ENCODE results near the gene NIPAL3.
"Not testable (repeated sequence)": the region's sequence is repeated elsewhere in the genome, so short reads cannot be mapped to it uniquely, and the experiment has no call there.

The NIPAL3 gene

GRCh38 chr1:24493785-24494184 lies 78.2 kb downstream of the NIPAL3 start:
- DNase-seq, result no peak

- DNase-seq, result no peak
These were observed 83.0 kb downstream of the NIPAL3 start for GRCh38 chr1:24498589-24498988.

GRCh38 chr1:24500448-24501048 lies 84.9 kb downstream of the NIPAL3 start:
- no peak for DNase-seq

DNA sequence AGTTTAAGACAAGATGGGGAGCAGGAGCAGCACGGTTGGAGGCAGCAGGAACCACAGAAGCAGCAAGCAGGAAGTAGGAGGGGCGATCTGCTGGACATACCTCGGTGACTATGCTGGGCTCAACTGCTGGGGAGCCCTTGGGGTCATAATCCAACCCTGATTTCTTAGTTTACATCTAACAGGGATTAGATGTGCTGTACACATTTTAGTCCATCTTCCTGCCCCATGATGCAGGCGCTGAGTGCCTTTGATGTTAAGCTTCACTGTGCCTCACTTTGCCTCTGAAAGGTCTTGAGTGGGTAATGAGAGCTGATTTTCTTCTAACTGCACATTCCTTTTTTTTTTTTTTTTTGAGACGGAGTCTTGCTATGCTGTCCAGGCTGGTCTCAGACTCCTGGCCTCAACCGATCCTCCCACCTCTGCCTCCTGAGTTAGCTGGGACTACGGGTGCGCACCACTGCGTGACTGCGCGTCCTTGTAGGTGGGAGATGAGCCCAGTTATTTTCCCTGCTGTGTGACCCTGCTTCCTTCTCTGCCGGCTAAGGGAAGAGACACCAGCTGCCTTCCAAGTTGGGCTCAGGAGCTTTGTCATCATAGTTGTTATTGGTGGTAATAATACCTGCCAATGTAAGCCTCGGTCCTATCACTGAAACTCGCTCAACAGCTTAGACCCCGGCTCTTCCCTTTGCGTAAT lies 85.9 kb downstream of the NIPAL3 start:
- no peak for DNase-seq

DNA sequence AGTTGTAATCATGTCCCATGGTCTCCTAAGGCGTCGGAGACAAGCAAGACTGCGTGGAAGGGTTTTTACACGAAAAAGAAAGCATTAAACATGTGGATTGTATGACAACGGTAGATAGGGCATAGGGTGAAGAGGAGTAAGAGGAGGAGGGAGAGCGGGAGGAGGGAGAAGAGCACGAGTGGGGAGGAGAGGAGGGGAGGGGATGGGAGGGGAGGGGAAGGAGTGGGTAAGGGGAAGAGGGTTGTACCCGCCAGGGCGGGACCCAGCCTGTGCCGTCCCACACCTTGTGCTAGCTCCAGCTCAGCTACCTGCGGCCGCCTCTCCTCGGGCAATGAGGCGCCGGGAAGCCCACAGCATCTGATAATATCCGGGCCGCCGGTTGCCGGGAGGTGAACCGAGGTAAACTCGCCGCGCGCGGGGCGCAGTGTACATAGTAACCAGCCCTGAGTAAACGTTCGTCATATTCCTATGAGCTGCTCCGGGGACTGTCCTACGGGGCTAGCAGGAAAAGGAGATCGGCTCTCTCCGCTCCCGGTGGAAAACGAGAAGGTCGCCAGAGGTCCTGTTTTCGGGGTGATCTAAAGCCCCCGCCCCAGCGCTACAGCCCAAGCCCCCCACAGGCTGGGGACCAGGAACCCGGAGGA lies 86.6 kb downstream of the NIPAL3 start:
- peak; percentile 65 for DNase-seq

DNA sequence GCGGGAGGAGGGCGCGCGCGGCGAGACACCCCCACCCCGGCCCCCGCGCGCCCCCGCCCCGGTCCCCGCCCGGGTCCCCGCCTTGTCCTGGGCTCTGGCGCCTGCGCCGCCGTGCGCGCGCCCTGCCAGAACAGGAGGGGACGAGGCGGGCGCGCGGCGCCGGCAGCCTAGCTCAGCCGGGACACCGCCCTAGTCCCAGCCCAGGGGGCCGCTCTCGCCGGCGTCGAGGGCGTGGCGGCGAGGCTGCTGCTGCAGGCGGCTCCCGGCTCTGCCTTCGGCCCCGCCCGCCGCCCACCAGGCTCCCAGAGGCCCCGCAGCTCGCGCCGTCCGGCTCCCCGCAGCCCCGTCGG lies 87.1 kb downstream of the NIPAL3 start, which contains the start of gene RCAN3:
Gene RCAN3, plus strand, starts transcription at position 128 of the 350 bp plus-strand sequence. CDS start 11,537 bp downstream, outside the sequence.
- peak; percentile 68 for DNase-seq

GRCh38 chr1:24503059-24503751 lies 87.6 kb downstream of the NIPAL3 start:
- no peak for DNase-seq

DNA sequence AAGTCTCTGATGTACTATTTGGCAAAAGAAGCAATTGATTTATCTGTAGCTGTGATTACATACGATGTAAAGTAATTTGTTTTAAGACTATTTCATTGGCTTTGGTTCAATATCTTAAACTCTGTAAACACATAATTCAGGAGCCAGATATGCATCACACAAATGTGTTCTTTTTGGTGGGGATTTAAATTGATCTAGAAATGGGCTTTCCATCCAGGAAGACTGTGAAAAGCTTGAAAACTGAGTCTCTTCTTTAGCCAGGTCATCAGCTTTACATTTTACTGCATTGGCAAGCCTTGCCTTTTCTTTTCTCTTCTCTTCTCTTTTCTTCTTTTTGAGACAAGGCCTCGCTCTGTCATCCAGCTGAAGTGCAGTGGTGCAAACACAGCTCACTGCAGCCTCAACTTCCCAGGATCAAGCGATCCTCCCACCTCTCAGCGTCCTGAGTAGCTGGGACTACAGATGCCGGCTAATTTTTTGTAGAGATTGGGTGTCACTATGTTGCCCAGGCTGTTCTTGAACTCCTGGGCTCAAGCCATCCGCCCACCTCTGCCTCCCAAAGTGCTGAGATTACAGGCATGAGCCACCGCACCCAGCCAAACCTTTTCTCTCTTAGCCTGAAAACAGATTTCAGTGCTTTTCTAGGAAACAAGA lies 88.4 kb downstream of the NIPAL3 start:
- DNase-seq, result no peak

- no peak for DNase-seq
These were observed 89.0 kb downstream of the NIPAL3 start for GRCh38 chr1:24504560-24504959.

- DNase-seq, result no peak
These were observed 90.2 kb downstream of the NIPAL3 start for GRCh38 chr1:24505816-24506215.

- DNase-seq, result no peak
These were observed 91.2 kb downstream of the NIPAL3 start for GRCh38 chr1:24506691-24507381.

GRCh38 chr1:24507405-24507804 lies 91.8 kb downstream of the NIPAL3 start:
- no peak for DNase-seq

DNA sequence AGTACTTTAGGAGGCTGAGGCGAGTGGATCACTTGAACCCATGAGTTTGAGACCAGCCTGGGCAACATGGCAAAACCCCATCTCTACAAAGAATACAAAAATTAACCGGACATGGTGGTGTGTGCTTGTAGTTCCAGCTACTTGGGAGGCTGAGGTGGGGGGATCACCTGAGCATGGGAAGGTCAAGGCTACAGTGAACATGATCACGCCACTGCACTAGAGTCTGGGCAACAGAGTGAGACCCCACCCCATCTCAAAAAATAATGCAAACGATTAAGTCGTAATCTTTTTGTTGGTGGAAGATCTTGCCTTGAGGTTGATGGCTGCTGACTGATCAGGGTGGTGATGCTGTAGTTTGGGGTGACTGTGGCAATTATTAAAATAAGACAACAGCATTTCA lies 93.3 kb downstream of the NIPAL3 start:
- DNase-seq, result no peak

DNA sequence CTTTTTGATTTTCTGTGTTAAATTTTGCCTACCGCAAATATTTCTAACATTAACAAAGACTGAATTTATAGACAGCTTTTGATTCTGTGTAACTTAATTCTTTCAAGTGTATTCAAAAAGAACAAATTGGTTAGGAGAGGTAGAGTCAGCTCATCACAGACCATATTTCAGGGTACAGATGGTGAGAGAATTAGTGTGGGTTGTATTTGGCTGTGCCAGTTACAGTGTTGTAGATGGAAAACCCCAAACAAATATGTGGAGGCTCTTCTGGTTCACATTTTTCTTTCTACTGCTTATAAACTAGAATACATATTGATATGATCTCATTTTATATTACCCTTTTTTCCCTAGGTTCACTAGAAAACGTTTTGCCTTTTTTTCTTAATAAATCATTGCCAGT lies 98.1 kb downstream of the NIPAL3 start:
- no peak for DNase-seq

DNA sequence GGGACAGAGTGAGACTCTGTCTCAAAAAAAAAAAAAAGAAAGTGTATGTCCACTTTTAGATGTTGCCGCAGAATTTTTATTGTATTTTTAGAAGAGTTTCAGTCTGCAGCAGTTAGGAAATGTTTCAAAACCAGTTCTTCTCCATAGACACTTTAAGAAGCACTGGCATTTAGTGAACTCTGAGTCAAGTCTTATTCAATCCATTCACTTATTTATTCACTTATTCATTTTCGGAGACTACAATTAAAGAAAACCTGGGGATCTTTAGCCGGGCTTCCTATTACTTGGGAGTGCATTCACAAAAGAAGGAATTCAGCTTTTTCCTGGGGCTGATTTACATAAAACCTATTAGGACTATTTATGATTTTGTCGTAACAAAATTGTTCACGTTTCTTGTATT lies 99.3 kb downstream of the NIPAL3 start:
- no peak for DNase-seq

DNA sequence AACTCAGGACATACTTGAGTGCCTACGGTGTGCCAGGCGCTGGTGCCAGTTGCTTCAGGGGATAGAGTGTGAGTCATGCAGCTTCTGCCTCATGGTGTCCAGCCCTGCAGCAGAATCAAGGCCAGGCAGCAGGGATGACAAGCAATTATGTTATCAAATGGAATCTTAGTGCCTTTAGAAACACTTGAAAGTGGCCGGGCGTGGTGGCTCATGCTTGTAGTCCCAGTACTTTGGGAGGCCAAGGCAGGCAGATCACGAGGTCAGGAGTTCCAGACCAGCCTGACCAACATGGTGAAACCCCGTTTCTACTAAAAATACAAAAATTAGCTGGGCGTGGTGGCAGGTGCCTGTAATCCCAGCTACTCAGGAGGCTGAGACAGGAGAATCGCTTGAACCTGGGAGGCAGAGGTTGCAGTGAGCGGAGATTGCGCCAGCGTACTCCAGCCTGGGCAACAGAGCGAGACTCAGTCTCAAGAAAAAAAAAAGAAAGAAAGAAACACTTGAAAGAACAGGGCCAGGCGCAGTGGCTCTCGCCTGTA lies 100.1 kb downstream of the NIPAL3 start:
- DNase-seq, result not testable (repeated sequence)

DNA sequence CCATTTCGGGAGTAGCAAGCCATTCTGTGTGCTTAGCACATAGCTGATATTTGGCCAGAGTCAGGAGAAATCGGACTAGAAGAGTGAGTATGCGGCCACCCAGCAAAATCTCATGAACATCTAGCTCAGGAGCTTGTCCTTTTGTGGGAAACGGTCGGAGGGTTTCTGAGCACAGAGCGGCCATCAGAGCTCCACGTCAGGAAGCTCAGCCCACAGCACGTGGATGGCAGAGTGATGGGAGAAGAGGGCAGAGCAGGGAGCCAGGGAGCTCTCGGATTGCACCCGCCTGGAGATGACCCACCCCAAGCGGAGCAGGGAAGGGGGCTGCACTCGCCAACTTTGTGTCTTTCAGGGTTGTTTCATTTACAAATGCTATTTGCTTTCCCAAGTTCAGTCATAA lies 100.9 kb downstream of the NIPAL3 start:
- DNase-seq, result no peak

GRCh38 chr1:24517898-24518297 lies 102.3 kb downstream of the NIPAL3 start:
- no peak for DNase-seq

GRCh38 chr1:24520282-24520681 lies 104.7 kb downstream of the NIPAL3 start:
- not testable (repeated sequence) for DNase-seq

Data from NCI-H2081 treated with DMSO at 0.1 percent for 48 hours (cell line).